PFSK-1 (cell line): ENCODE data around the gene FAT2.

Experiments used
- FOXP2 ChIP-seq: optimal IDR thresholded peaks from 2 replicates; pipeline ENCODE3; 2011; ENCODE audit warnings: borderline replicate concordance, control low read depth, inconsistent platforms; ENCODE audit not compliant: insufficient read depth; ENCODE audit errors: extremely low read length, extremely low read depth
- POLR2AphosphoS5 ChIP-seq: IDR thresholded peaks from 2 replicates; pipeline ENCODE4 v1.6.1; 2012; ENCODE audit warnings: low read depth, mild to moderate bottlenecking, control low read depth, low read length, moderate library complexity
- SIN3A ChIP-seq: IDR thresholded peaks from 2 replicates; pipeline ENCODE4 v1.6.1; 2012; ENCODE audit warnings: mild to moderate bottlenecking, low read length, moderate library complexity, borderline replicate concordance; ENCODE audit not compliant: insufficient read depth
- TAF1 ChIP-seq: IDR thresholded peaks from 2 replicates; pipeline ENCODE4 v1.6.1; 2012; ENCODE audit warnings: low read length, control low read depth, borderline replicate concordance; ENCODE audit not compliant: insufficient read depth
- TF ChIP-seq, protein P1 (sequence below), 2 experiments: IDR thresholded peaks; 2 replicates each; pipeline versions ENCODE4 v1.6.1 to v1.8.0; 2011 to 2012; ENCODE audit warnings: low read depth in 2 of 2, low read length in 2 of 2, control low read depth in 1 of 2, inconsistent platforms in 1 of 2, mild to moderate bottlenecking in 1 of 2, moderate library complexity in 1 of 2; ENCODE audit not compliant: insufficient read depth in 1 of 2

The FAT2 gene

GRCh38 chr5:151549713-151550112, 41.4 kb downstream of the FAT2 start:
- TF ChIP-seq POLR2AphosphoS5: no peak
- TF ChIP-seq FOXP2: no peak
- TF ChIP-seq SIN3A: no peak

DNA sequence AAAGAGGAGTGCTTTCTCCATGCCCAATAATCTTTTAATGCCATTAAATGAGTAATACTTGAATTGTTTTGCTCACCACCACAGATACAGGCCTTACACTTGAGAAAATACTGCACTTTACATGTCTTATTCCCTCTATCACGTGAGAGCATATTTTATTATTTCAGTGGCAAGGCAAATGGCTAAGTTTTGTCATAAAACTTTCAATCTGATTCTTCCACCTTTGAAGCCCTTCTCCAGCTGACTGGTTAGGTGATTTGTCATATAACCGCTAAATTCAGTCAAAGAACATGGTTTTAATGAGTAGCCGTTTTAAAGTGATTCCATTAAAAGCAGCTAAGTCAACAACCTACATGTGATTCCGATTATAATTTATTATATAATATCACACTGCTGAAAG, 43.8 kb downstream of the FAT2 start:
- no peak for TF ChIP-seq SIN3A
- TF ChIP-seq TAF1: no peak
- no peak for TF ChIP-seq FOXP2
- TF ChIP-seq, protein P1, sequence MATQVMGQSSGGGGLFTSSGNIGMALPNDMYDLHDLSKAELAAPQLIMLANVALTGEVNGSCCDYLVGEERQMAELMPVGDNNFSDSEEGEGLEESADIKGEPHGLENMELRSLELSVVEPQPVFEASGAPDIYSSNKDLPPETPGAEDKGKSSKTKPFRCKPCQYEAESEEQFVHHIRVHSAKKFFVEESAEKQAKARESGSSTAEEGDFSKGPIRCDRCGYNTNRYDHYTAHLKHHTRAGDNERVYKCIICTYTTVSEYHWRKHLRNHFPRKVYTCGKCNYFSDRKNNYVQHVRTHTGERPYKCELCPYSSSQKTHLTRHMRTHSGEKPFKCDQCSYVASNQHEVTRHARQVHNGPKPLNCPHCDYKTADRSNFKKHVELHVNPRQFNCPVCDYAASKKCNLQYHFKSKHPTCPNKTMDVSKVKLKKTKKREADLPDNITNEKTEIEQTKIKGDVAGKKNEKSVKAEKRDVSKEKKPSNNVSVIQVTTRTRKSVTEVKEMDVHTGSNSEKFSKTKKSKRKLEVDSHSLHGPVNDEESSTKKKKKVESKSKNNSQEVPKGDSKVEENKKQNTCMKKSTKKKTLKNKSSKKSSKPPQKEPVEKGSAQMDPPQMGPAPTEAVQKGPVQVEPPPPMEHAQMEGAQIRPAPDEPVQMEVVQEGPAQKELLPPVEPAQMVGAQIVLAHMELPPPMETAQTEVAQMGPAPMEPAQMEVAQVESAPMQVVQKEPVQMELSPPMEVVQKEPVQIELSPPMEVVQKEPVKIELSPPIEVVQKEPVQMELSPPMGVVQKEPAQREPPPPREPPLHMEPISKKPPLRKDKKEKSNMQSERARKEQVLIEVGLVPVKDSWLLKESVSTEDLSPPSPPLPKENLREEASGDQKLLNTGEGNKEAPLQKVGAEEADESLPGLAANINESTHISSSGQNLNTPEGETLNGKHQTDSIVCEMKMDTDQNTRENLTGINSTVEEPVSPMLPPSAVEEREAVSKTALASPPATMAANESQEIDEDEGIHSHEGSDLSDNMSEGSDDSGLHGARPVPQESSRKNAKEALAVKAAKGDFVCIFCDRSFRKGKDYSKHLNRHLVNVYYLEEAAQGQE (IDR thresholded peaks at IDR 0.05; ENCODE audit: insufficient read depth in 1 of 2, low read depth in 2 of 2, low read length in 2 of 2): no peak
- no peak for TF ChIP-seq POLR2AphosphoS5

DNA sequence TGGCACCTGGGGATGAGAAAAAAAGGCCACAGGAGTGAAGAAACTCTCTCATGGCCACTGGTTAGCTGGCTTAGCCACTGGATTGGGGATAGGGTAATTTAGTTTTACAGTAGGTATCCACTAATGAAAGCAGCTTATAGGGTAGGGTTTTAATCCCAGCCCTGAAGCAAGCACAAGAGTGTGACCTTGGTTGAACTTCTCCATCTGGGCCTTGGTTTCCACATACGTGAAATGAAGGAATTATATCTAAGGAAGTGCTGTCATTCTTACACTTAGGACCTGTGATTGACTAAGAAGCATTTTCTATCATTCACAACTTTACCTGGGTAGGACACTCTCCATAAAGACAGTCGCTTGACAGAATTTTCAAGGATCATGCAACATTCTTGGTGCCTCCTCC, 49.6 kb downstream of the FAT2 start:
- TF ChIP-seq TAF1 (no peak), SIN3A (no peak), POLR2AphosphoS5 (no peak), FOXP2 (no peak)
- TF ChIP-seq, protein P1 (IDR thresholded peaks at IDR 0.05; ENCODE audit: insufficient read depth in 1 of 2, low read depth in 2 of 2, low read length in 2 of 2): no peak
